ENCODE results near the gene SMPX. TPM values are rescaled to one million over a fixed set of nuclear protein-coding genes. Genes with fewer than 3 reads are reported as not detected.
"Not testable (repeated sequence)": the region's sequence is repeated elsewhere in the genome, so short reads cannot be mapped to it uniquely, and the experiment has no call there.

SMPX gene
- total RNA-seq, 1 donor from 2014 or later, result not detected

DNA sequence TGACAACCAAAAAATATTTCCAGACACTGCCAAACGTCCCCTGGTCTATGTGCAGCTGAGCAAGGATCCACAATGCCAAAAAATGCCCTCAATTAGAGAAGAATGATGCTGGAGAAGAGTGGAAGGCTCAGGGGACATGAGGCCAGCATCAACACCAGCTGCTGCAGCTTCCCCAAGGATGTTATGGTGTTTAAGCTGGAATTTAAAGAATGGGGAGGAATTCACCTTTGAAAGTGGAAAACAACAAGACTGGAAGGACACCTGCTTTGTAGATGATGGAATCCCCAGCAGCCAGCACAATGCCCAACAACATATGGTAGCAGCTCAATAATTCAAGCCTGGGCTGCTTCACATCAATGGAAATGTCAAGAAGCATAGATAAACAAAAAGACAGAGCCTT is 20.3 kb upstream of the SMPX start:
- no peaks in the 10 kb centered on the region for H3K4me1 Mint-ChIP-seq
- H3K36me3 Mint-ChIP-seq (ENCODE audit: low read depth), result no peaks in the 10 kb centered on the region
- intact Hi-C loops (cut with micrococcal nuclease), result no loop called here
- no peak for TF ChIP-seq CTCF (IDR thresholded peaks at IDR 0.05)
- no peak overlapping the region for H3K27ac Mint-ChIP-seq
- no peaks in the 10 kb centered on the region for H3K27me3 Mint-ChIP-seq
- H3K9me3 Mint-ChIP-seq, result no peaks in the 10 kb centered on the region
- ChIA-PET POLR2A (no interaction called here), CTCF (no interaction called here)
- ATAC-seq (ENCODE audit: low read depth), result no peak
- no peak overlapping the region for H3K4me3 Mint-ChIP-seq
- no peak for DNase-seq

DNA sequence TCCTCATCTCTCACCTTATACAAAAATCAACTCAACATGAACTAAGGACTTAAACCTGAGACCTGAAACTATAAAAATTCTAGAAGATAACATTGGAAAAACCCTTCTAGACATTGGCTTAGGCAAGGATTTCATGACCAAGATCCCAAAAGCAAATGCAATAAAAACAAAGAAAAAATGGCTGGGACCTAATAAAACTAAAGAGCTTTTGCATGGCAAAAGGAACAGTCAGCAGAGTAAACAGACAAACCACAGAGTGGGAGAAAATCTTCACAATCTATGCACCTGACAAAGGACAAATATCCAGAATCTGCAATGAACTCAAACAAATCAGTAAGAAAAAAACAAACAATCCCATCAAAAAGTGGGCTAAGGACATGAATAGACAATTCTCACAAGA is 17.2 kb upstream of the SMPX start:
- intact Hi-C loops (cut with micrococcal nuclease); ATAC-seq (ENCODE audit: low read depth); DNase-seq; H3K4me3 Mint-ChIP-seq; H3K4me1 Mint-ChIP-seq; POLR2A ChIA-PET; H3K36me3 Mint-ChIP-seq (ENCODE audit: low read depth); H3K9me3 Mint-ChIP-seq; H3K27me3 Mint-ChIP-seq; CTCF ChIA-PET; H3K27ac Mint-ChIP-seq: not testable (repeated sequence)

DNA sequence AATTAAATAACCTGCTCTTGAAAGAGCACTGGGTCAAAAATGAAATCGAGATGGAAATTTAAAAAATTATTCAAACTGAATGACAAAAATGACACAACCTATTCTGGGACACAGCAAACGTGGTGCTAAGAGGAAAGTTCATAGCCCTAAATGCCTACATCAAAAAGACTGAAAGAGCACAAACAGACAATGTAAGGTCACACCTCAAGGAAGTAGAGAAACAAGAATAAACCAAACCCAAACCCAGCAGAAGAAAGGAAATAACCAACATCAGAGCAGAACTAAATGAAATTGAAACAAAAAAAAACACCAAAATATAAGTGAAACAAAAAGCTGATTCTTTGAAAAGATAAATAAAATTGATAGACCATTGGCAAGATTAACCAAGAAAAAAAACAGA is 15.1 kb upstream of the SMPX start:
- intact Hi-C loops (cut with micrococcal nuclease); H3K4me3 Mint-ChIP-seq: not testable (repeated sequence)

DNA sequence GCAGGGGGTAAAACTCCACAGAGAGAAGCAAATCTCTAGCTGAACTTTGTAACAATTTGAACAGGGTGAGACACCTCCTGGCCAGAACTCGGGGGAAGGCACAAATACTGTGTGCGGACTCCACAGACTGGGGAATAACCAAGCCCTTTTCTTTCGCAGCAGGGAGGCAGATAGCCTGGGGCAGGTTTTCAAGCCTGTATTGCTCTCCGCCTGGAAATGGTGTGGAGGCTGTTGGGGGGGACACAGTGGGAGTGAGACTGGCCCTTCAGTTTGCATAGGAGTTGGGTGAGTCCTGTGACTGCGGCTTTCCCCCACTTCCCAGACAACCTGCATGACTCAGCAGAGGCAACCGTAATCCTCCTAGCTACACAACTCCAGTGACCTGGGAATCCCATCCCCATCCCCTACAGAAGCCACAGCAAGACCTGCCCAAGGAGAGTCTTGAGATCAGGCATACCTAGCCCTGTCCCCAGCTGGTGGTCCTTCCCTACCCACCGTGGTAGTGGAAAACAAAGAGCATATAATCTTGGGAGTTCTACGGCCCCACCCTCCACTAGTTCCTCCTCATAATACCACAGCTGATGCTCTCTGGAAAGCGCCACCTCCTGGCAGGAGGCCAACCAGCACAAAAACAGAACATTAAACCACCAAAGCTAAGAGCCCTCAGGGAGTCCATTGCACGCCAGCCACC is 12.9 kb upstream of the SMPX start:
- Mint-ChIP-seq H3K27me3 (peaks cover 11% of the 10 kb centered on the region), H3K36me3 (ENCODE audit: low read depth) (no peaks in the 10 kb centered on the region), H3K4me3 (no peak overlapping the region), H3K27ac (no peak overlapping the region), H3K4me1 (no peaks in the 10 kb centered on the region), H3K9me3 (no peaks in the 10 kb centered on the region)
- intact Hi-C loops (cut with micrococcal nuclease), result no loop called here
- ChIA-PET POLR2A (no interaction called here), CTCF (no interaction called here)
- DNase-seq (no peak), ATAC-seq (ENCODE audit: low read depth) (no peak)
- no peak for TF ChIP-seq CTCF (IDR thresholded peaks at IDR 0.05)

More for the DNA sequence above, 15.1 kb upstream of the SMPX start:
- DNase-seq; POLR2A ChIA-PET; H3K36me3 Mint-ChIP-seq (ENCODE audit: low read depth); H3K27ac Mint-ChIP-seq; ATAC-seq (ENCODE audit: low read depth); H3K27me3 Mint-ChIP-seq; CTCF ChIA-PET; H3K9me3 Mint-ChIP-seq; H3K4me1 Mint-ChIP-seq: not testable (repeated sequence)

- DNase-seq (no peak), ATAC-seq (ENCODE audit: low read depth) (no peak)
- no peaks in the 10 kb centered on the region for H3K4me1 Mint-ChIP-seq
- no peak for TF ChIP-seq CTCF (IDR thresholded peaks at IDR 0.05)
- H3K9me3 Mint-ChIP-seq, result no peaks in the 10 kb centered on the region
- POLR2A ChIA-PET, result no interaction called here
- no peaks in the 10 kb centered on the region for H3K36me3 Mint-ChIP-seq (ENCODE audit: low read depth)
- H3K27ac Mint-ChIP-seq, result no peak overlapping the region
- H3K4me3 Mint-ChIP-seq, result no peak overlapping the region
- CTCF ChIA-PET, result no interaction called here
- intact Hi-C loops (cut with micrococcal nuclease), result no loop called here
- H3K27me3 Mint-ChIP-seq, result peaks cover 12% of the 10 kb centered on the region
These were observed 8.2 kb upstream of the SMPX start for GRCh38 chrX:21766101-21766500.

GRCh38 chrX:21764008-21764407 is 6.1 kb upstream of the SMPX start:
- H3K4me1 Mint-ChIP-seq, result no peaks in the 10 kb centered on the region
- peaks cover 15% of the 10 kb centered on the region for H3K27me3 Mint-ChIP-seq
- DNase-seq (no peak), ATAC-seq (ENCODE audit: low read depth) (no peak)
- no peak overlapping the region for H3K4me3 Mint-ChIP-seq
- TF ChIP-seq CTCF (IDR thresholded peaks at IDR 0.05), result no peak
- no peaks in the 10 kb centered on the region for H3K9me3 Mint-ChIP-seq
- H3K36me3 Mint-ChIP-seq (ENCODE audit: low read depth), result no peaks in the 10 kb centered on the region
- H3K27ac Mint-ChIP-seq, result no peak overlapping the region
- ChIA-PET CTCF (no interaction called here), POLR2A (no interaction called here)
- intact Hi-C loops (cut with micrococcal nuclease), result no loop called here
